Measurements from ENCODE around the gene DUSP22. TPM values are rescaled to one million over a fixed set of nuclear protein-coding genes. Genes with fewer than 3 reads are reported as not detected.

Gene DUSP22
- polyA plus RNA-seq, 3 donors = 107 to 120 (median 117) TPM

GRCh38 chr6:268394-268935 is 23.8 kb upstream of the DUSP22 start:
- Histone ChIP-seq H3K36me3 (replicated peaks in 1 of 2; ENCODE audit: control insufficient read depth in 1 of 2, insufficient read depth in 2 of 2, low read length in 2 of 2) (no peaks in the 10 kb centered on the region), H3K27me3 (ENCODE audit: control insufficient read depth in 2 of 2, insufficient read depth in 2 of 2, low read length in 2 of 2) (peaks cover 0 to 4% of the 10 kb centered on the region in 2 donors), H3K4me1 (ENCODE audit: control insufficient read depth in 1 of 2, insufficient read depth in 2 of 2, low read length in 2 of 2) (peaks cover 21 to 34% of the 10 kb centered on the region in 2 donors), H4K20me1 (ENCODE audit: insufficient read depth, low read length) (no peaks in the 10 kb centered on the region), H3K4me3 (replicated peaks in 1 of 3; ENCODE audit: low read depth in 2 of 3, low read length in 3 of 3) (no peak overlapping the region), H3K9me3 (replicated peaks in 1 of 2; ENCODE audit: control insufficient read depth in 1 of 2, insufficient read depth in 1 of 2, low read length in 2 of 2) (peaks cover 0 to 3% of the 10 kb centered on the region in 2 donors), H3K4me2 (replicated peaks; ENCODE audit: extremely low read depth, low read length, poor library complexity, severe bottlenecking) (no peak overlapping the region), H3K27ac (ENCODE audit: low read depth in 1 of 2, low read length in 2 of 2) (no peak overlapping the region), H3K79me2 (ENCODE audit: insufficient read depth, low read length) (no peaks in the 10 kb centered on the region), H2AFZ (ENCODE audit: insufficient read depth, low read depth, low read length, poor library complexity, severe bottlenecking) (no peak overlapping the region), H3K9ac (ENCODE audit: insufficient read depth, low read length, poor library complexity, severe bottlenecking) (no peak overlapping the region)
- no CpG with 5 or more reads among the region's 5 CpGs for WGBS (ENCODE audit: insufficient coverage)
- Mint-ChIP-seq H3K27ac (no peak overlapping the region), H3K4me1 (peaks cover 28% of the 10 kb centered on the region), H3K27me3 (ENCODE audit: low read depth in 3 of 3) (peaks cover 2 to 6% (median 5%) of the 10 kb centered on the region in 3 donors), H3K9me3 (peaks cover 0 to 4% (median 0%) of the 10 kb centered on the region in 7 donors), H3K4me3 (no peak overlapping the region), H3K36me3 (no peaks in the 10 kb centered on the region)
- peak in 1 of 3 donors; percentile 33 for DNase-seq
- TF ChIP-seq CTCF (IDR thresholded peaks at IDR 0.05) = no peak
- intact Hi-C loops (cut with micrococcal nuclease) = no loop called here

- Mint-ChIP-seq H3K4me3 (no peak overlapping the region), H3K9me3 (peaks cover 0 to 2% (median 0%) of the 10 kb centered on the region in 7 donors), H3K27me3 (ENCODE audit: low read depth in 3 of 3) (peaks cover 0 to 12% (median 2%) of the 10 kb centered on the region in 3 donors), H3K36me3 (no peaks in the 10 kb centered on the region), H3K27ac (no peak overlapping the region), H3K4me1 (peaks cover 26% of the 10 kb centered on the region)
- H3K27me3 ChIP-seq (ENCODE audit: control insufficient read depth in 2 of 2, insufficient read depth in 2 of 2, low read length in 2 of 2) = peaks cover 0 to 16% of the 10 kb centered on the region in 2 donors
- intact Hi-C loops (cut with micrococcal nuclease) = no loop called here
- whole genome bisulfite sequencing (ENCODE audit: insufficient coverage) = 67% methylated on average over 1 of the region's 2 CpGs
- H3K36me3 ChIP-seq (replicated peaks in 1 of 2; ENCODE audit: control insufficient read depth in 1 of 2, insufficient read depth in 2 of 2, low read length in 2 of 2) = no peaks in the 10 kb centered on the region
- H3K4me1 ChIP-seq (ENCODE audit: control insufficient read depth in 1 of 2, insufficient read depth in 2 of 2, low read length in 2 of 2) = peaks cover 21 to 31% of the 10 kb centered on the region in 2 donors
- H4K20me1 ChIP-seq (ENCODE audit: insufficient read depth, low read length) = no peaks in the 10 kb centered on the region
- no peaks in the 10 kb centered on the region for H3K79me2 ChIP-seq (ENCODE audit: insufficient read depth, low read length)
- no peak overlapping the region for H2AFZ ChIP-seq (ENCODE audit: insufficient read depth, low read depth, low read length, poor library complexity, severe bottlenecking)
- no peak overlapping the region for H3K27ac ChIP-seq (ENCODE audit: low read depth in 1 of 2, low read length in 2 of 2)
- H3K9ac ChIP-seq (ENCODE audit: insufficient read depth, low read length, poor library complexity, severe bottlenecking) = no peak overlapping the region
- H3K4me3 ChIP-seq (replicated peaks in 1 of 3; ENCODE audit: low read depth in 2 of 3, low read length in 3 of 3) = no peak overlapping the region
- TF ChIP-seq CTCF (IDR thresholded peaks at IDR 0.05) = no peak
- no peak overlapping the region for H3K4me2 ChIP-seq (replicated peaks; ENCODE audit: extremely low read depth, low read length, poor library complexity, severe bottlenecking)
- DNase-seq = no peak
- H3K9me3 ChIP-seq (replicated peaks in 1 of 2; ENCODE audit: control insufficient read depth in 1 of 2, insufficient read depth in 1 of 2, low read length in 2 of 2) = no peaks in the 10 kb centered on the region
Observed at GRCh38 chr6:273551-274058, 18.7 kb upstream of the DUSP22 start.

Data from CD14-positive monocyte (primary cell).